ENCODE data around the gene HDAC6.
"Not testable (repeated sequence)": the region's sequence is repeated elsewhere in the genome, so short reads cannot be mapped to it uniquely, and the experiment has no call there.

The HDAC6 gene

GRCh38 chrX:48789366-48790220 lies 12.3 kb upstream of the HDAC6 start:
- no peak for DNase-seq (ENCODE audit: low spot score)

- no peak for DNase-seq (ENCODE audit: low spot score)
These were observed 11.4 kb upstream of the HDAC6 start for GRCh38 chrX:48790477-48790876.

GRCh38 chrX:48791063-48791820 lies 10.6 kb upstream of the HDAC6 start:
- no peak for DNase-seq (ENCODE audit: low spot score)

DNA sequence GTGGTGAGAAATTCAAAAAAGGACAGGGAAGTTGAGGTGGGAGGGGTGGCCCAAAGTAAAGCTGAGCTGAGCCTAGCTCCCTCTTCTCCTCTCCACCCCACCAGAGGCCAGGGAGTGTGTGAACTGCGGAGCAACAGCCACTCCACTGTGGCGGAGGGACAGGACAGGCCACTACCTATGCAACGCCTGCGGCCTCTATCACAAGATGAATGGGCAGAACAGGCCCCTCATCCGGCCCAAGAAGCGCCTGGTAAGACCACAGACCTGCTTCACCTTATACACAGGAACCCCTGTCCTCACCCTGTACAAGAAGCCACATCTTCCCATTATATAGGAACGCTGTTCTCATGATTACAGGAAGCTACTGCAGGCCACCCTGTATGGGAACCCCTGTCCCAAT lies 9.6 kb upstream of the HDAC6 start:
- no peak for DNase-seq (ENCODE audit: low spot score)

GRCh38 chrX:48793935-48794334 lies 7.9 kb upstream of the HDAC6 start:
- no peak for DNase-seq (ENCODE audit: low spot score)

DNA sequence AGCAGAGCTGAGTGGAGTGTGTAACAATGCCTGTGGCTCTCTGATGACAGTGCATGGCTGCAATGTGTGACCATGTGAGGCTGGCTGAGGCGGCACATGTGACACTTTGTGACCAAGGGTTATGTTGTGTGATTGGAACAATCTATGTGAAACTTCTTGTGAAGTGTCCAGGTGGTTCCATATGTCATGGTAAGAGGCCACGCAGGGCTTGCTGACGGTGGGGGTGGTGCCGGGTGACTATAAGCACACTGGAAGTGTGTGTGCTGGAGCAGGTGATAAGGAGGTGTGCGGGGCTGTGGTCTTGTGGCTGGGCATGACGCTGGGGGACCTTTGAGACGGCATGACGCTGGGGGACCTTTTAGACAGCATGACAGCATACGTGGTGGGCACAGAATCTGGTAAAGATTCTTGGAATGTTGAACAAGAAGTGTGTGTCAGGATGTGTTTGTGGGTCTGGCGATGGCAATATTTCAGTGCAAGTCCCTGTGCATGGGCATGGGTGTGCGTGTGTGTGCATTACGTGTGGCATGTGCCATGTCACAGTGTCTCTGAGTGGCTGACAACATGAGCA lies 7.4 kb upstream of the HDAC6 start:
- DNase-seq (ENCODE audit: low spot score) = no peak

GRCh38 chrX:48794911-48795515 lies 6.9 kb upstream of the HDAC6 start:
- no peak for DNase-seq (ENCODE audit: low spot score)

DNA sequence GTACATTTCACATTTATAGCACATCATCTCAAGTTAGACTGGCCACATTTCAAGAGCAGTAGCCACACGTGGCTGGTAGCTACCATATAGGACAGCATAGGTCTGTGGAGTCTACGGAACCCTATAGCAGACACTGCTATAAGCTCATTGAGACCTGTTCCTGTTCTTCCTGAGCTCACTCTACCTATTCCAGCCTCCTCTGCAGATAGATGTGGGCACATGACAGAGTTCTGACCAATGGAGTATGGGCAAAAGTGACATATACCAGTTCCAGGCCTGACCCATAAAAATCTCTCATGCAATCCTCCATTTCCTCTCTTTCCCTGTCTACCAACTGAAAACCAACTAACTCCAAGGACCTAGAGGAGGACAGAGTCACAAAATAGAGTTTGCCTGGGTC lies 3.5 kb upstream of the HDAC6 start:
- no peak for DNase-seq (ENCODE audit: low spot score)

DNA sequence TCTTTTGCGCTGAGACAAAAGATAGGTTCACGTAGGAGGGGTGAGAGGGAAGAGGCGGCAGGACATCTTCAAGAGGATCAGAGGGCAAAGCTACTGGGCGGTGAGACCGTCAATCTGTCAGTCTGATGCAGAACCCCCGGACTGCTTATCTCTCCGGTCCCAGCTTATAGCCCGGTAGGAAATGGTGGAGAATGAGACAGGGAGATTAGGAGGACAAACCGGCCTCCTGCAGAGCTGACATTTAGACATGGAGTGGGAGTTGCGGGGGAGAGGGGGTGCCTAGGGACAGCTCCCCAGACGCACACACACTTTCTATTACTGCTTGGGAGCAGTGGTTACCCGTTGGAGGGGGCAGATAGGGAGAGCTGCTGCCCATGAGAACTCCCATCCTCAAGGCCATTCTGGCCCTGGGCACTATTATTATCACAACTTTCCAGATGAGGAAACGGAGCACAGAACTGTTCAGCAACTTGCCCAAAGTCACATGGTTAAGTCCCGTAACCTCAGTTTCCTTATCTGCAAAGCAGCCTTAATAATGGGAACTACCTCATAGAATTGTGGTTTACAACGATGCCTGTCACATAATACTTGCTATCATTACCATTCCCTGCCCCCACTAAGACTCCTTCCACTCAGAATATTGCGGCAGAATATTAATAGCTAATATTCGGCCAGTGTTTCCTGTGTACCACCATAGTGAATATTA lies 1.1 kb upstream of the HDAC6 start:
- DNase-seq (ENCODE audit: low spot score) = no peak

GRCh38 chrX:48802089-48802904 lies 430 bp downstream of the HDAC6 start:
- peak; percentile 72 for DNase-seq (ENCODE audit: low spot score)

- DNase-seq (ENCODE audit: low spot score) = no peak
These were observed 986 bp downstream of the HDAC6 start for GRCh38 chrX:48802905-48803200.

- no peak for DNase-seq (ENCODE audit: low spot score)
These were observed 4.2 kb downstream of the HDAC6 start for GRCh38 chrX:48806081-48806480.

DNA sequence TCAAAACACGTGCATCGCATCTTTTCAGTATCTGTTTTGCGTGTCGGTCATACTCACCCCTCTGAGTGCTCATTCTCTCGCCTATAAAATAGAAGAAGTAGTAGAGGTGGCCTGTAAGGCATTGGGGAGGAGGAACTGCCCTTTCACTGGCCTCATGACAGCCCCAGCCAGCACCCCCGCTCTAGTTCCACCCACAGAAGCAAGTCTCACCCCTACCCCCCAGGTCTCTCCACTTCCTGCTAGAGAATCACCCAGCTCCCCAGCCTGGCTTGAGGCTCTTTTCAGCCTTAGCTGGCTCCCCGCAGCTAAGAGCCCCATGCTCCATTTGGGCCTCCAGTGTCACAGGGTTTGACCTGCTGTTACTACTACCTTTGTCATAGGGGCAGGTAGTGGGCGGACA lies 11.8 kb downstream of the HDAC6 start:
- no peak for DNase-seq (ENCODE audit: low spot score)

DNA sequence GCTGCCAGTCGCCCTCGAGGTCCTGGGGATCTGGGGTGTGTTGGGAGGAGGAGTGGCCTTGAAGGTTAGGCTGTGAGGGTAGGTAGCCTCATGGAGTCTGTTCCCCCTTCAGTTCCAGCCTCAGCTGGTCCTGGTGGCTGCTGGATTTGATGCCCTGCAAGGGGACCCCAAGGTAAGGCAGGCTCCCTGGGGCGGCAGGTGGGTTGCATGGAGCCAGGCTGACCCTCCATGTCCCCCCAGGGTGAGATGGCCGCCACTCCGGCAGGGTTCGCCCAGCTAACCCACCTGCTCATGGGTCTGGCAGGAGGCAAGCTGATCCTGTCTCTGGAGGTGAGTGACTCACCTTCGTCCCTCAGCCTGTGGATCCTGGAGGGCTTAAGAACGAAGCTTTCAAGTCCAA lies 12.9 kb downstream of the HDAC6 start:
- no peak for DNase-seq (ENCODE audit: low spot score)

DNA sequence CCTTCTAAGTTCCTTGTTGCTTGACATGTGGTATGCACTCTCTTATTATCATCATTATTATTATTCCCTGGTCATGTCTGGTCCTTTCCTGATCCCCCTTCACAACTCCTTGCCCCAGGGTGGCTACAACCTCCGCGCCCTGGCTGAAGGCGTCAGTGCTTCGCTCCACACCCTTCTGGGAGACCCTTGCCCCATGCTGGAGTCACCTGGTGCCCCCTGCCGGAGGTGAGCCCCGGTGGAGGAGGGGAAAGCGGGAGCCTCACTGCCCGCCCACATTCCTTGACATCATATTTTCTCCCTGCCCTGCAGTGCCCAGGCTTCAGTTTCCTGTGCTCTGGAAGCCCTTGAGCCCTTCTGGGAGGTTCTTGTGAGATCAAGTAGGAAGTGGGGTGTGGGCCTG lies 13.4 kb downstream of the HDAC6 start:
- no peak for DNase-seq (ENCODE audit: low spot score)

- DNase-seq (ENCODE audit: low spot score) = no peak
These were observed 14.3 kb downstream of the HDAC6 start for GRCh38 chrX:48816014-48816810.

DNA sequence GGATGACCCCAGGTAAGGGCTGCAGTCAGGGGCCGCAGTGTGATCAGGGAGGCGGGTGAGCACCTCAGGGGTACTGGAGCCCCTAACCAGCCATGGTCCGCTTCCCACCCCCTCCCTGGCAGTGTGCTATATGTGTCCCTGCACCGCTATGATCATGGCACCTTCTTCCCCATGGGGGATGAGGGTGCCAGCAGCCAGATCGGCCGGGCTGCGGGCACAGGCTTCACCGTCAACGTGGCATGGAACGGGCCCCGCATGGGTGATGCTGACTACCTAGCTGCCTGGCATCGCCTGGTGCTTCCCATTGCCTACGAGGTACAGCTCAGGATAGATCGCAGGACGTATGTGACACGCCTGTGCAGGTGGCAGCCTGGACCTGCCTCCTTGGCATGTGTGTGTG lies 16.2 kb downstream of the HDAC6 start:
- DNase-seq (ENCODE audit: low spot score) = no peak

DNA sequence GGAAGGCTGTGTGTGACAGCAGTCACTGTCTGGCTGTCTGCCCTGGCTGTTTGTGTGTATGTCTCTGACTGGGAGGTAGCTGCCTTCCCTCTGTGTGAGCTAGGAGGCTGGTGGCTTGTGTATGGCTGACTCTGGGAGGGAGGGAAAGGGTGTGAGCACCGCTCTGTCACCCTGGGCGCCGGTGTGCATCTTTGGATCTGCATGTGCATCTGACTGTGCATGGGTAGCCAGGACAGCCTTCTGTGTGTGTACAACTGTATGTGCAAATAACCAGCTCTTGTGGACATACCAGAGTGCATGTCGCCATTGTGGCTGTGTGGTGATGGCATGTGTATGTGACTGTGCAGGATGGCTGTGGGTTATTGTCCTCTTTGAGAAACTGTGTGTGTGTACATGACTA lies 17.0 kb downstream of the HDAC6 start:
- DNase-seq (ENCODE audit: low spot score) = no peak

DNA sequence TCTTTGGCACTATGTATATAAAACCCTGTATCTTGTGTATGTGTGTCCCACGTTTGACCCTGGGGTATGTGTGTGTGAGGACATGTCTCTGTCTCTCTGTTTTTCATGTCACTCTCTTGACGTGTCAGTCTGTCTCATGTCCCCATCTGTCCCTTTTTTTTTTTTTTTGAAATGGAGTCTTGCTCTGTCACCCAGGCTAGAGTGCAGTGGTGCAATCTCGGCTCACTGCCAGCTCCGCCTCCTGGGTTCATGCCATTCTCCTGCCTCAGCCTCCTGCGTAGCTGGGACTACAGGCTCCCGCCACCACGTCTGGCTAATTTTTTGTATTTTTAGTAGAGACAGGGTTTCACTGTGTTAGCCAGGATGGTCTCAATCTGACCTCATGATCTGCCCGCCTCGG lies 17.5 kb downstream of the HDAC6 start:
- DNase-seq (ENCODE audit: low spot score) = not testable (repeated sequence)

- DNase-seq (ENCODE audit: low spot score) = no peak
These were observed 21.2 kb downstream of the HDAC6 start for GRCh38 chrX:48823053-48823452.

- DNase-seq (ENCODE audit: low spot score) = no peak
These were observed 22.2 kb downstream of the HDAC6 start for GRCh38 chrX:48824066-48824465.

Measured in activated CD4-positive, alpha-beta T cell treated with anti-CD3 and anti-CD28 coated beads, Interleukin-2, Interleukin-4, amounts not matched to agents 100 ng/mL and 50 ng/mL, durations not matched to agents 16 hours and 8 hours (primary cell).